Uterine smooth muscle cell (primary cell): ENCODE results near the gene ZNF608. TPM values are rescaled to one million over a fixed set of nuclear protein-coding genes. Genes with fewer than 3 reads are reported as not detected.

Source experiments
- total RNA-seq: library from RNA; depleted of rRNA; stranded (reverse); fragments of >200 nt; gene quantifications from 2 replicates; pipeline ENCODE4 v1.2.3, GENCODE V29; 2014

The ZNF608 gene, protein sequence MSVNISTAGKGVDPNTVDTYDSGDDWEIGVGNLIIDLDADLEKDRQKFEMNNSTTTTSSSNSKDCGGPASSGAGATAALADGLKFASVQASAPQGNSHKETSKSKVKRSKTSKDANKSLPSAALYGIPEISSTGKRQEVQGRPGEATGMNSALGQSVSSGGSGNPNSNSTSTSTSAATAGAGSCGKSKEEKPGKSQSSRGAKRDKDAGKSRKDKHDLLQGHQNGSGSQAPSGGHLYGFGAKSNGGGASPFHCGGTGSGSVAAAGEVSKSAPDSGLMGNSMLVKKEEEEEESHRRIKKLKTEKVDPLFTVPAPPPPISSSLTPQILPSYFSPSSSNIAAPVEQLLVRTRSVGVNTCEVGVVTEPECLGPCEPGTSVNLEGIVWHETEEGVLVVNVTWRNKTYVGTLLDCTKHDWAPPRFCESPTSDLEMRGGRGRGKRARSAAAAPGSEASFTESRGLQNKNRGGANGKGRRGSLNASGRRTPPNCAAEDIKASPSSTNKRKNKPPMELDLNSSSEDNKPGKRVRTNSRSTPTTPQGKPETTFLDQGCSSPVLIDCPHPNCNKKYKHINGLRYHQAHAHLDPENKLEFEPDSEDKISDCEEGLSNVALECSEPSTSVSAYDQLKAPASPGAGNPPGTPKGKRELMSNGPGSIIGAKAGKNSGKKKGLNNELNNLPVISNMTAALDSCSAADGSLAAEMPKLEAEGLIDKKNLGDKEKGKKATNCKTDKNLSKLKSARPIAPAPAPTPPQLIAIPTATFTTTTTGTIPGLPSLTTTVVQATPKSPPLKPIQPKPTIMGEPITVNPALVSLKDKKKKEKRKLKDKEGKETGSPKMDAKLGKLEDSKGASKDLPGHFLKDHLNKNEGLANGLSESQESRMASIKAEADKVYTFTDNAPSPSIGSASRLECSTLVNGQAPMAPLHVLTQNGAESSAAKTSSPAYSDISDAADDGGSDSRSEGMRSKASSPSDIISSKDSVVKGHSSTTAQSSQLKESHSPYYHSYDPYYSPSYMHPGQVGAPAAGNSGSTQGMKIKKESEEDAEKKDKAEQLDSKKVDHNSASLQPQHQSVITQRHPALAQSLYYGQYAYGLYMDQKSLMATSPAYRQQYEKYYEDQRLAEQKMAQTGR (N-terminal part only)
- total RNA-seq: 1.8 and 2.2 TPM in 2 replicates

DNA sequence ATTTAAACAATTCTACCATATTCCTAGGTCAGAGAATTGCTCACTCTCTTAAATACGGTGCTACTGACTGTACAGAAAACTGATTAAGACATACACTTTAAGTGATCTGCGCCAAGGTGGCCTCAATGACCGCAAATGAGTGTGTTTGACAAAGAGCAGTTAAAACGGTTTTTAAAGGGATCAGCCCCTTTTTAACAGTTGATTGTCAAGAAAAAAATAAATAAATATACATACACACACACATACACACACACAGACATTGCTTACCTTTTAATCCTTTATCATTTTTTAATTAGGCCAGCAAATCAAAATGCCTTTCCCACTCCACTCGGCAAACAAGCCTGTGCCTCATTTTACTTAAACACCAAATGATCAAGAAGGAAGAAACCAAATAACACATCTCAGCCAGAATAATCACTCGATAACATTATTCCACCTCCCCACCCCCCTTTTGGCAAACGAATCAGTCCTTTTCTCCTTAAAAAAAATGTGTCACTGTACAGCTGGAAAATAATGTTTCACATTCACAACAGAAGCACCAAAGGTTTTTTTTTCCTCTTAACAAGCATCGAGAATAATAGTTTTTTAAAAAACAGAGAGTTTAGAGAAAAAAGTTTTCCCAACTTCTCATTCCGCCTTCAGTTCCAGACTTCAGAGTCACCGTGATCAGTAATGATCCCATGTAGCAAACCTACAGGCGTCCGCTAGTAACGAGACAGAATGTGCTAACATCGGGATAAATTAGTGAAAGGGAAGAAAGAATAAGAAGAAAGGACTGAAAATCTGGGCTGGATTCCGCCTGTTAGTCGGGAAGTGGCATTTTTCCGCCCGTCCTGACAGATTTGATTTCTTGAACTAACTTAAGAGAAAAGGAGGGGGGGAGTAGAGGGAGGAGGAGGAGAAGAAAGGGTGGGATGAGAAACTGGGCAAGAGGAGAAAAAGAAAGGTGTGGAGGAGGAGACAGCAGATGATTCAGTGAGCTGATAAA lies at the start of gene ZNF608:
TSS of gene ZNF608 (minus strand) at position 712 of the 988 bp plus-strand sequence. CDS start 1,650 bp downstream, outside the sequence.

